PC-9 (cell line): ENCODE data around the gene EYA2.

Experiments
- EZH2 ChIP-seq: fragments of 200-600 bp; sonication (generic); IDR thresholded peaks from 2 replicates; pipeline ENCODE4 v1.8.0; 2017; ENCODE audit warnings: antibody characterized with exemption, low read depth
- TF ChIP-seq, protein P1 (sequence below): fragments of 200-600 bp; sonication (generic); conservative IDR thresholded peaks from 2 replicates; pipeline ENCODE4 v1.6.1; 2017; ENCODE audit warnings: mixed run types, antibody characterized with exemption, mild to moderate bottlenecking, moderate library complexity

DNA sequence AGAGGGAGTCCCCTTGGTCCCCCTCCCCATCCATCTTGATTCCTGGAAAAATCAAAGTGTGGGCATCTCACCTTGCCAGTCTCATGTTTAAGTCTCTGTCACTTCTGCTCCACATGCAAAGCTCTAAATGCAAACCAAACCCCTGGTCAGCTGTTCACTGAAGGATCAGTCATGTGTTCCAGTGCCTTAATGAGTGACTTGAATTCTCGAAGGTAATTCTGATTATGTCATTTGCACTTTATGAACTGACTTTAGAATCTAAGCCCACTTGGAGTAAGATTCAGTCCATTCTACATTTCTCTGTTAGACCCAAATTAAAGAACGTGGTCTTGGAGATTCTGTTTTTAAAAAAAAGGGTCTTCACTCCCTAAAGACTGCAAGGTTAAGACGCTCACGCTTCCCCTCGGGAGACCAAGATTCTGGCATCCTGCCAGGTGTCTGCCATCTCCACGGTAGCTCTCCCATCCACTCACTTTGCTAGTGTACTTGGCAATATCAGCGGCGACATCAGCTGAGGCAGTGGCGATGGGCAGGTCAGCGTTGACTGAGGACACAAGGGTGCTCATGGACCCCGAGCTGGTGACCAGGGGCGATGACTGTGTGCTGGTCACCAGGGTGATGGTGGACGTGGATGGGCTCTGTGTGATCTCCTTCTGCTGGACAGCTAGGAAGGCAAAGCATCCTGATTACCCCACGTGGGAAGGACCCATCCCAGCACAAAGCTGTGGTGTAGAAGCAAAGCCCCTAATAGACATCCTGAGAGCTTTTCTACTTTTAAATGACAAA, 341.4 kb downstream of the EYA2 start:
- TF ChIP-seq, protein P1, sequence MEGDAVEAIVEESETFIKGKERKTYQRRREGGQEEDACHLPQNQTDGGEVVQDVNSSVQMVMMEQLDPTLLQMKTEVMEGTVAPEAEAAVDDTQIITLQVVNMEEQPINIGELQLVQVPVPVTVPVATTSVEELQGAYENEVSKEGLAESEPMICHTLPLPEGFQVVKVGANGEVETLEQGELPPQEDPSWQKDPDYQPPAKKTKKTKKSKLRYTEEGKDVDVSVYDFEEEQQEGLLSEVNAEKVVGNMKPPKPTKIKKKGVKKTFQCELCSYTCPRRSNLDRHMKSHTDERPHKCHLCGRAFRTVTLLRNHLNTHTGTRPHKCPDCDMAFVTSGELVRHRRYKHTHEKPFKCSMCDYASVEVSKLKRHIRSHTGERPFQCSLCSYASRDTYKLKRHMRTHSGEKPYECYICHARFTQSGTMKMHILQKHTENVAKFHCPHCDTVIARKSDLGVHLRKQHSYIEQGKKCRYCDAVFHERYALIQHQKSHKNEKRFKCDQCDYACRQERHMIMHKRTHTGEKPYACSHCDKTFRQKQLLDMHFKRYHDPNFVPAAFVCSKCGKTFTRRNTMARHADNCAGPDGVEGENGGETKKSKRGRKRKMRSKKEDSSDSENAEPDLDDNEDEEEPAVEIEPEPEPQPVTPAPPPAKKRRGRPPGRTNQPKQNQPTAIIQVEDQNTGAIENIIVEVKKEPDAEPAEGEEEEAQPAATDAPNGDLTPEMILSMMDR = no peak
- no peak for TF ChIP-seq EZH2
